H1 (cell line): ENCODE data around the gene SLMAP. TPM values are rescaled to one million over a fixed set of nuclear protein-coding genes. Genes with fewer than 3 reads are reported as not detected.

ENCODE experiments used
- CTCF ChIA-PET: fragments of 300-600 bp; sonication (Branson Sonifier 250); formaldehyde crosslinking; loops from one replicate; lab custom pipeline; 2021; ENCODE audit not compliant: partially characterized antibody; lab: Charles Lee
- POLR2A ChIA-PET: fragments of 300-600 bp; sonication (Branson Sonifier 250); formaldehyde crosslinking; loops from one replicate; lab custom pipeline; 2021; ENCODE audit warnings: inconsistent platforms; ENCODE audit not compliant: partially characterized antibody; lab: Charles Lee
- DNase-seq, 2 experiments: peaks; one replicate each; pipeline versions ENCODE4 v3.0.0 to v3.0.0-alpha.2; 2010 to 2022; ENCODE audit warnings: low spot score in 2 of 2, low read depth in 1 of 2, mixed read lengths in 1 of 2
- FAIRE-seq: peaks from 2 replicates; lab custom pipeline; 2011; peaks lifted over from hg19 to GRCh38; lab: Jason Lieb, UNC
- H2AFZ ChIP-seq: 2 replicates; pipeline ENCODE4 v1.8.1; 2012; ENCODE audit warnings: low read length, inconsistent platforms
- H2AK5ac ChIP-seq: 2 replicates; pipeline ENCODE4 v1.6.1; 2013; ENCODE audit warnings: low read depth, low read length
- H2BK120ac ChIP-seq: replicated peaks from 2 replicates; pipeline ENCODE3; 2013; ENCODE audit warnings: low read depth, low read length, inconsistent platforms
- H2BK12ac ChIP-seq: 2 replicates; pipeline ENCODE4 v1.6.1; 2013; ENCODE audit warnings: low read depth, low read length
- H2BK15ac ChIP-seq: 2 replicates; pipeline ENCODE4 v1.6.1; 2013; ENCODE audit warnings: low read length
- H2BK20ac ChIP-seq: 2 replicates; pipeline ENCODE4 v1.6.1; 2013; ENCODE audit warnings: low read length
- H2BK5ac ChIP-seq: 2 replicates; pipeline ENCODE4 v1.6.1; 2013; ENCODE audit warnings: low read depth, low read length
- H3K14ac ChIP-seq: 2 replicates; pipeline ENCODE4 v1.6.1; 2013; ENCODE audit warnings: inconsistent platforms; ENCODE audit not compliant: insufficient read length
- H3K18ac ChIP-seq: 2 replicates; pipeline ENCODE4 v1.6.1; 2013; ENCODE audit warnings: low read length; ENCODE audit errors: extremely low read depth
- H3K23ac ChIP-seq: 2 replicates; pipeline ENCODE4 v1.6.1; 2013; ENCODE audit warnings: inconsistent platforms; ENCODE audit not compliant: insufficient read length
- H3K23me2 ChIP-seq: 2 replicates; pipeline ENCODE4 v1.6.1; 2013; ENCODE audit warnings: low read depth, low read length
- H3K27ac ChIP-seq: 2 replicates; pipeline ENCODE4 v1.6.1; 2011; ENCODE audit warnings: low read depth, low read length, inconsistent platforms
- H3K27me3 ChIP-seq, 4 experiments: replicated peaks in 1 of 4; 1 replicate in 1 of 4; 2 replicates in 3 of 4; pipeline versions ENCODE4 v1.6.1 to v1.8.1; 2011 to 2013; ENCODE audit warnings: low read length in 3 of 4, mild to moderate bottlenecking in 3 of 4, inconsistent platforms in 2 of 4, mixed read lengths in 2 of 4, moderate library complexity in 1 of 4; ENCODE audit not compliant: control insufficient read depth in 3 of 4, insufficient read depth in 3 of 4; ENCODE audit errors: extremely low read depth in 1 of 4
- H3K36me3 ChIP-seq, 4 experiments: 2 replicates each; pipeline versions ENCODE4 v1.6.1 to v1.8.1; 2011 to 2013; ENCODE audit warnings: mild to moderate bottlenecking in 4 of 4, low read length in 3 of 4, moderate library complexity in 2 of 4, control low read depth in 1 of 4, inconsistent platforms in 1 of 4; ENCODE audit not compliant: insufficient read depth in 4 of 4, control insufficient read depth in 2 of 4
- H3K4ac ChIP-seq: replicated peaks from 2 replicates; pipeline ENCODE3; 2013; ENCODE audit warnings: low read length, low read depth, mixed read lengths, inconsistent platforms; ENCODE audit not compliant: insufficient read length
- H3K4me1 ChIP-seq, 4 experiments: replicated peaks in 1 of 4; 1 replicate in 1 of 4; 2 replicates in 3 of 4; pipeline versions ENCODE4 v1.6.1 to v1.8.1; 2011 to 2013; ENCODE audit warnings: low read length in 3 of 4, inconsistent platforms in 2 of 4, mixed read lengths in 1 of 4; ENCODE audit not compliant: insufficient read depth in 4 of 4, control insufficient read depth in 3 of 4
- H3K4me2 ChIP-seq, 2 experiments: 2 replicates each; pipeline versions ENCODE4 v1.6.1 to v1.8.1; 2011 to 2013; ENCODE audit warnings: low read depth in 2 of 2, low read length in 2 of 2, control low read depth in 1 of 2, inconsistent platforms in 1 of 2, mild to moderate bottlenecking in 1 of 2; ENCODE audit not compliant: insufficient read depth in 1 of 2
- H3K4me3 ChIP-seq, 4 experiments: fragments of 200-600, 300-600 bp in 1 of 4; sonication (generic), shearing (Covaris generic), sonication (Bioruptor Twin) in 1 of 4; 2 replicates each; pipeline versions ENCODE4 v1.5.1 to v1.8.1; 2011 to 2016; ENCODE audit warnings: low read length in 4 of 4, low read depth in 3 of 4, control low read depth in 2 of 4, inconsistent platforms in 2 of 4, mild to moderate bottlenecking in 2 of 4, mixed read lengths in 1 of 4, moderate library complexity in 1 of 4; ENCODE audit not compliant: insufficient read depth in 2 of 4; ENCODE audit errors: extremely low read depth in 1 of 4
- H3K56ac ChIP-seq: replicated peaks from 2 replicates; pipeline ENCODE3; 2013; ENCODE audit warnings: low read depth, mild to moderate bottlenecking, mixed read lengths, low read length, inconsistent platforms; ENCODE audit not compliant: insufficient read length
- H3K79me1 ChIP-seq: 2 replicates; pipeline ENCODE4 v1.6.1; 2013; ENCODE audit warnings: low read depth, low read length, control low read depth
- H3K79me2 ChIP-seq, 2 experiments: 2 replicates each; pipeline versions ENCODE4 v1.6.1 to v1.8.1; 2012 to 2013; ENCODE audit warnings: low read length in 2 of 2, mild to moderate bottlenecking in 2 of 2, inconsistent platforms in 1 of 2; ENCODE audit not compliant: insufficient read depth in 2 of 2, control insufficient read depth in 1 of 2
- H3K9ac ChIP-seq, 4 experiments: replicated peaks in 1 of 4; 1 replicate in 1 of 4; 2 replicates in 3 of 4; pipeline versions ENCODE4 v1.6.1 to v1.8.1; 2011 to 2013; ENCODE audit warnings: low read depth in 3 of 4, low read length in 3 of 4, control low read depth in 2 of 4, mild to moderate bottlenecking in 2 of 4, moderate library complexity in 2 of 4, inconsistent platforms in 1 of 4; ENCODE audit errors: extremely low read depth in 1 of 4
- H3K9me3 ChIP-seq, 2 experiments: 2 replicates each; pipeline versions ENCODE4 v1.6.1 to v1.8.1; 2012 to 2013; ENCODE audit warnings: mild to moderate bottlenecking in 2 of 2, moderate library complexity in 2 of 2, control low read depth in 1 of 2, inconsistent platforms in 1 of 2, low read depth in 1 of 2, low read length in 1 of 2, mixed read lengths in 1 of 2; ENCODE audit not compliant: insufficient read depth in 2 of 2
- H4K20me1 ChIP-seq, 2 experiments: replicated peaks in 1 of 2; 2 replicates each; pipeline versions ENCODE3 to v1.8.1; 2011 to 2013; ENCODE audit warnings: inconsistent platforms in 2 of 2, low read length in 2 of 2, mild to moderate bottlenecking in 1 of 2; ENCODE audit not compliant: insufficient read depth in 2 of 2, control insufficient read depth in 1 of 2
- H4K5ac ChIP-seq: 2 replicates; pipeline ENCODE4 v1.6.1; 2013; ENCODE audit warnings: low read length, low read depth, mixed read lengths, inconsistent platforms; ENCODE audit not compliant: insufficient read length
- H4K8ac ChIP-seq: 2 replicates; pipeline ENCODE4 v1.8.0; 2013; ENCODE audit warnings: mild to moderate bottlenecking, moderate library complexity, low read length, inconsistent platforms; ENCODE audit not compliant: insufficient read depth; ENCODE audit errors: extremely low read depth
- H4K91ac ChIP-seq: replicated peaks from 2 replicates; pipeline ENCODE3; 2013; ENCODE audit warnings: low read length, mixed read lengths, inconsistent platforms; ENCODE audit not compliant: insufficient read length
- WGBS, 2 experiments: shearing (Covaris generic) in 1 of 2; methylation state at CpG; one replicate each; pipeline versions ENCODE4 v1.1.6 to v1.1.7; 2013 to 2015; ENCODE audit warnings: low lambda C conversion rate in 2 of 2, mixed read lengths in 2 of 2, inconsistent platforms in 1 of 2, low coverage in 1 of 2, missing lambda C conversion rate in 1 of 2; ENCODE audit not compliant: insufficient replicate concordance in 2 of 2, insufficient coverage in 1 of 2, insufficient read length in 1 of 2; ENCODE audit errors: extremely low coverage in 1 of 2, missing lambda C conversion rate in 1 of 2; 5-methylcytosine and 5-hydroxymethylcytosine counted together
- polyA plus RNA-seq, 7 experiments: library from polyadenylated mRNA; depleted of rRNA in 3 of 7; stranded (reverse) in 5 of 7; unstranded in 2 of 7; fragments of >200 nt in 5 of 7; fragments of 200-250 nt in 2 of 7; gene quantifications; 1 replicate in 5 of 7; 2 replicates in 1 of 7; 4 replicates in 1 of 7; pipeline versions ENCODE4 v1.2.1 to v1.2.3, GENCODE V29; 2011 to 2013; ENCODE audit warnings: missing spikeins in 2 of 7, mixed read lengths in 2 of 7
- total RNA-seq: library from RNA; stranded (reverse); fragmentation: NEBNext Ultra II Directional; extraction: Animal tissue kit (Norgen Biotek cat#: 25700); gene quantifications from 2 replicates; pipeline ENCODE4 v1.2.1, GENCODE V29; 2021

SLMAP gene
- total and polyA plus RNA-seq, 2 of the 8 experiments (the other 6 are each of a cell fraction or from before 2014, with no cell fraction given) = 13.6 to 70.4 TPM

DNA sequence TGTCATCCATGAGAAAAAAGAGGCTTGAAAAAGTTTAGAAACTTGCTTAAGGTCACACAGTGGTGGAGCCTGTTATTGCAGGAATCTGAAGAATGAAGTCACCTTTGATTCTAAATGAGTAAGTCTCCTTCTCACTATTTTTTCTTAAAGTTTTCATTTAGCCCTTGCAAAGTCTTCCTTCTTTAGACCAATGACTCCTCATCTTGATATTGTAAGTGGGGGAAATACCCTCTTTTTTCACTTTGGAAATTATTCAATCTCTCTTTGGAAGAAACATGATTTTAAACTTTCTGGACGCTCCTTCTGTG, 787 bp upstream of the SLMAP start:
- Histone ChIP-seq H2AFZ (peak overlapping the region; percentile 85), H3K79me1 (no peaks in the 10 kb centered on the region), H3K4me1 (peaks cover 0 to 7% (median under 1%) of the 10 kb centered on the region in 4 experiments; a peak in 2 of 7 replicates), H3K27me3 (no peaks in the 10 kb centered on the region), H2BK20ac (no peak overlapping the region), H4K5ac (no peak overlapping the region), H2AK5ac (no peak overlapping the region), H3K14ac (no peak overlapping the region), H3K9ac (peak overlapping the region in 2 of 4 experiments; percentile 85 to 94; a peak in 3 of 7 replicates), H3K79me2 (peaks cover 3 to 35% of the 10 kb centered on the region in 2 experiments), H3K23me2 (peaks cover 10% of the 10 kb centered on the region), H3K4me2 (peak overlapping the region; percentile 85 to 91), H4K8ac (no peak overlapping the region), H3K9me3 (no peaks in the 10 kb centered on the region), H2BK15ac (no peak overlapping the region), H2BK120ac (no peak overlapping the region), H3K56ac (no peak overlapping the region), H4K20me1 (peaks cover 9% of the 10 kb centered on the region in 2 experiments), H3K18ac (no peak overlapping the region), H3K27ac (peak overlapping the region; percentile 94), H3K23ac (no peak overlapping the region), H3K4me3 (peak overlapping the region; percentile 69 to 92 (median 86)), H4K91ac (no peak overlapping the region), H2BK12ac (no peak overlapping the region), H3K4ac (no peak overlapping the region), H3K36me3 (no peaks in the 10 kb centered on the region; a peak in 1 of 8 replicates), H2BK5ac (no peak overlapping the region)
- DNase-seq (no peak), FAIRE-seq (no peak)
- 28% methylated on average over 1 of the region's 1 CpG; no CpG with 5 or more reads in 1 of the 2 experiments for WGBS, 2 experiments
- ChIA-PET POLR2A (interaction anchor here (0.5 to 1.9 kb wide), 12 partner anchors 15 to 303 kb away, joined by 3 to 12 read pairs (median 4); partner anchors contain the start of genes ARF4 and DENND6A), CTCF (interaction anchor here (0.7 to 2.2 kb wide), 3 partner anchors 10 to 95 kb away, joined by 3 to 5 read pairs (median 3); no protein-coding TSS in a partner anchor)
